GM23338 (cell line): ENCODE data around the gene MLST8. TPM values are rescaled to one million over a fixed set of nuclear protein-coding genes. Genes with fewer than 3 reads are reported as not detected.

Experiments
- ATAC-seq: fragments of 200-7000 bp; cut with Tn5 transposase; 3 replicates; pipeline ENCODE4 v1.9.1; 2020
- DNase-seq: peaks from one replicate; pipeline ENCODE4 v3.0.0-alpha.2; 2015; ENCODE audit warnings: low spot score
- H2AFZ ChIP-seq: fragments of 200-600 bp; sonication (generic); 2 replicates; pipeline ENCODE4 v1.8.0; 2016; ENCODE audit warnings: antibody characterized with exemption, mild to moderate bottlenecking, moderate library complexity
- H3F3A ChIP-seq: fragments of 200-600 bp; sonication (generic); replicated peaks from 2 replicates; pipeline ENCODE4 v1.8.0; 2017; ENCODE audit warnings: antibody characterized with exemption, mixed run types, low read depth
- H3K27ac ChIP-seq: fragments of 200-600 bp; sonication (generic); 2 replicates; pipeline ENCODE4 v1.6.1; 2016; ENCODE audit warnings: low read depth
- H3K27me3 ChIP-seq: fragments of 200-600 bp; sonication (generic); 2 replicates; pipeline ENCODE4 v1.8.0; 2016; ENCODE audit warnings: mild to moderate bottlenecking, mixed run types, moderate library complexity; ENCODE audit not compliant: insufficient read depth
- H3K36me3 ChIP-seq: fragments of 200-600 bp; sonication (generic); 2 replicates; pipeline ENCODE4 v1.8.0; 2016; ENCODE audit warnings: mild to moderate bottlenecking; ENCODE audit not compliant: insufficient read depth
- H3K4me1 ChIP-seq: fragments of 200-600 bp; sonication (generic); 2 replicates; pipeline ENCODE4 v1.8.0; 2016; ENCODE audit warnings: mild to moderate bottlenecking, moderate library complexity; ENCODE audit not compliant: insufficient read depth
- H3K4me2 ChIP-seq: fragments of 200-600 bp; sonication (generic); 2 replicates; pipeline ENCODE4 v1.7.1; 2017; ENCODE audit warnings: mixed run types
- H3K4me3 ChIP-seq: fragments of 200-600 bp; sonication (generic); 2 replicates; pipeline ENCODE4 v1.6.1; 2016; ENCODE audit warnings: mixed run types
- H3K79me2 ChIP-seq: fragments of 200-600 bp; sonication (generic); replicated peaks from 2 replicates; pipeline ENCODE4 v1.8.0; 2017; ENCODE audit warnings: mild to moderate bottlenecking; ENCODE audit not compliant: insufficient read depth
- H3K9me2 ChIP-seq: fragments of 200-600 bp; sonication (generic); 2 replicates; pipeline ENCODE4 v1.8.0; 2017; ENCODE audit not compliant: insufficient read depth
- H4K20me1 ChIP-seq: fragments of 200-600 bp; sonication (generic); replicated peaks from 2 replicates; pipeline ENCODE4 v1.8.0; 2017; ENCODE audit warnings: mild to moderate bottlenecking; ENCODE audit not compliant: insufficient read depth
- H3K27ac Mint-ChIP-seq: 2 replicates; pipeline ENCODE4 v1.8.0; 2020; ENCODE audit warnings: inconsistent platforms, mild to moderate bottlenecking, moderate library complexity, mixed read lengths
- H3K27me3 Mint-ChIP-seq: 3 replicates; pipeline ENCODE4 v1.8.0; 2022; ENCODE audit warnings: low read depth, mild to moderate bottlenecking, moderate library complexity, mixed read lengths, inconsistent platforms; ENCODE audit not compliant: insufficient read depth, poor library complexity
- H3K36me3 Mint-ChIP-seq: 3 replicates; pipeline ENCODE4 v1.8.0; 2021; ENCODE audit warnings: low read depth, mild to moderate bottlenecking, inconsistent platforms, moderate library complexity, mixed read lengths
- H3K4me1 Mint-ChIP-seq: 3 replicates; pipeline ENCODE4 v1.8.0; 2020; ENCODE audit warnings: mild to moderate bottlenecking, inconsistent platforms, mixed read lengths
- H3K4me3 Mint-ChIP-seq: 3 replicates; pipeline ENCODE4 v1.8.0; 2021; ENCODE audit warnings: moderate library complexity, mild to moderate bottlenecking, inconsistent platforms, mixed read lengths
- H3K9me3 Mint-ChIP-seq: 3 replicates; pipeline ENCODE4 v1.8.0; 2020; ENCODE audit warnings: moderate library complexity, mild to moderate bottlenecking, inconsistent platforms, mixed read lengths
- CREB1 ChIP-seq: fragments of 250-450 bp; sonication (Bioruptor Pico); IDR thresholded peaks from 2 replicates; pipeline ENCODE4 v1.5.0; 2020; ENCODE audit warnings: low read depth, mild to moderate bottlenecking, moderate library complexity
- CTCF ChIP-seq, 2 experiments: fragments of 200-600 bp in 1 of 2; sonication (generic) in 1 of 2; conservative IDR thresholded peaks; 2 replicates each; pipeline versions ENCODE4 v1.5.1 to v1.6.1; 2016 to 2017; ENCODE audit warnings: antibody characterized with exemption in 2 of 2, low read depth in 2 of 2, mild to moderate bottlenecking in 2 of 2, moderate library complexity in 1 of 2
- ETS1 ChIP-seq: IDR thresholded peaks from 2 replicates; pipeline ENCODE4 v1.6.1; 2016; ENCODE audit warnings: antibody characterized with exemption
- EZH2 ChIP-seq: fragments of 200-600 bp; sonication (generic); IDR thresholded peaks from one replicate; pipeline ENCODE4 v1.8.0; 2017; ENCODE audit warnings: antibody characterized with exemption, mild to moderate bottlenecking, low read depth; ENCODE audit not compliant: unreplicated experiment
- EZH2phosphoT487 ChIP-seq: fragments of 200-600 bp; sonication (generic); IDR thresholded peaks from one replicate; pipeline ENCODE4 v1.8.1; 2018; ENCODE audit warnings: antibody characterized with exemption; ENCODE audit not compliant: unreplicated experiment
- ZNF114 ChIP-seq: fragments of 250-450 bp; sonication (Bioruptor Pico); IDR thresholded peaks from 2 replicates; pipeline ENCODE4 v1.5.0; 2020; ENCODE audit warnings: mild to moderate bottlenecking, moderate library complexity
- ZNF331 ChIP-seq: fragments of 250-450 bp; sonication (Bioruptor Pico); IDR thresholded peaks from 2 replicates; pipeline ENCODE4 v1.5.0; 2020; ENCODE audit warnings: low read depth, mild to moderate bottlenecking, moderate library complexity
- polyA plus RNA-seq: library from polyadenylated mRNA; unstranded; fragments of >200 nt; fragmentation: Nextera tagmentation; extraction: Ambion mirVana; gene quantifications from 2 replicates; pipeline ENCODE4 v1.2.1, GENCODE V29; 2016
- total RNA-seq: library from RNA; depleted of rRNA; stranded (reverse); fragments of >200 nt; shearing (Covaris generic); gene quantifications from 2 replicates; pipeline ENCODE4 v1.2.3, GENCODE V29; 2014
- TF ChIP-seq, protein P1 (sequence below): IDR thresholded peaks from one replicate; pipeline ENCODE4 v1.6.1; 2018; ENCODE audit warnings: antibody characterized with exemption; ENCODE audit not compliant: unreplicated experiment
- TF ChIP-seq, protein P2 (sequence below): fragments of 250-450 bp; sonication (Bioruptor Pico); IDR thresholded peaks from 2 replicates; pipeline ENCODE4 v1.5.0; 2020; ENCODE audit warnings: mild to moderate bottlenecking, moderate library complexity

The MLST8 gene
- total and polyA plus RNA-seq, 2 experiments from 2014 or later: 58.8 to 138 TPM

DNA sequence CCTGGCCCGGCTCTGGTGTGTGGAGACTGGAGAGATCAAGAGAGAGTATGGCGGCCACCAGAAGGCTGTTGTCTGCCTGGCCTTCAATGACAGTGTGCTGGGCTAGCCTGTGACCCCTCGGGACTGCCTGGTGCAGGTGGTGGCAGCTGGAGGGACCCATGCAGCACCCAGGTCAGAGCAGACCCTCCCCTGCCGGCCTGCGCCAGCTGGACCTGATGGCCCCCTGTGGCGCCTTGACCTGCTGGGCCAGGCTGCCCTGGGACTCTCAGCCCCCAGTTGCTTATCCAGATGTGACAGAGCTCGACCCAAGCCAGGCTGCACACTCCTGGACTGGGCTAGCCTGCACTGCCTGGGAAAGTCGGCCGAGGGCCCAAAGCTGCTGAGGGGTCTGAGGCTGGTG, 3.5 kb downstream of the MLST8 start:
- peaks cover 15% of the 10 kb centered on the region for H3K79me2 ChIP-seq
- no peak for ATAC-seq
- H3K36me3 ChIP-seq: 0 out of 2 replicates have a peak, but pooled peaks cover 5% of the 10 kb centered on the region
- H3K9me2 ChIP-seq: no peaks in the 10 kb centered on the region
- Mint-ChIP-seq H3K27me3 (peaks cover 21% of the 10 kb centered on the region), H3K4me3 (no peak overlapping the region), H3K36me3 (peaks cover 35% of the 10 kb centered on the region), H3K27ac (no peak overlapping the region), H3K4me1 (peaks cover 31% of the 10 kb centered on the region), H3K9me3 (no peaks in the 10 kb centered on the region)
- H3K27me3 ChIP-seq: no peaks in the 10 kb centered on the region
- H3K4me1 ChIP-seq: peaks cover 14% of the 10 kb centered on the region; the same call in 1 of the 2 replicates
- peaks cover 18% of the 10 kb centered on the region for H4K20me1 ChIP-seq
- TF ChIP-seq, protein P1, sequence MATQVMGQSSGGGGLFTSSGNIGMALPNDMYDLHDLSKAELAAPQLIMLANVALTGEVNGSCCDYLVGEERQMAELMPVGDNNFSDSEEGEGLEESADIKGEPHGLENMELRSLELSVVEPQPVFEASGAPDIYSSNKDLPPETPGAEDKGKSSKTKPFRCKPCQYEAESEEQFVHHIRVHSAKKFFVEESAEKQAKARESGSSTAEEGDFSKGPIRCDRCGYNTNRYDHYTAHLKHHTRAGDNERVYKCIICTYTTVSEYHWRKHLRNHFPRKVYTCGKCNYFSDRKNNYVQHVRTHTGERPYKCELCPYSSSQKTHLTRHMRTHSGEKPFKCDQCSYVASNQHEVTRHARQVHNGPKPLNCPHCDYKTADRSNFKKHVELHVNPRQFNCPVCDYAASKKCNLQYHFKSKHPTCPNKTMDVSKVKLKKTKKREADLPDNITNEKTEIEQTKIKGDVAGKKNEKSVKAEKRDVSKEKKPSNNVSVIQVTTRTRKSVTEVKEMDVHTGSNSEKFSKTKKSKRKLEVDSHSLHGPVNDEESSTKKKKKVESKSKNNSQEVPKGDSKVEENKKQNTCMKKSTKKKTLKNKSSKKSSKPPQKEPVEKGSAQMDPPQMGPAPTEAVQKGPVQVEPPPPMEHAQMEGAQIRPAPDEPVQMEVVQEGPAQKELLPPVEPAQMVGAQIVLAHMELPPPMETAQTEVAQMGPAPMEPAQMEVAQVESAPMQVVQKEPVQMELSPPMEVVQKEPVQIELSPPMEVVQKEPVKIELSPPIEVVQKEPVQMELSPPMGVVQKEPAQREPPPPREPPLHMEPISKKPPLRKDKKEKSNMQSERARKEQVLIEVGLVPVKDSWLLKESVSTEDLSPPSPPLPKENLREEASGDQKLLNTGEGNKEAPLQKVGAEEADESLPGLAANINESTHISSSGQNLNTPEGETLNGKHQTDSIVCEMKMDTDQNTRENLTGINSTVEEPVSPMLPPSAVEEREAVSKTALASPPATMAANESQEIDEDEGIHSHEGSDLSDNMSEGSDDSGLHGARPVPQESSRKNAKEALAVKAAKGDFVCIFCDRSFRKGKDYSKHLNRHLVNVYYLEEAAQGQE: no peak
- no peak for TF ChIP-seq CREB1 (CRISPR knock-in tag)
- TF ChIP-seq, protein P2, sequence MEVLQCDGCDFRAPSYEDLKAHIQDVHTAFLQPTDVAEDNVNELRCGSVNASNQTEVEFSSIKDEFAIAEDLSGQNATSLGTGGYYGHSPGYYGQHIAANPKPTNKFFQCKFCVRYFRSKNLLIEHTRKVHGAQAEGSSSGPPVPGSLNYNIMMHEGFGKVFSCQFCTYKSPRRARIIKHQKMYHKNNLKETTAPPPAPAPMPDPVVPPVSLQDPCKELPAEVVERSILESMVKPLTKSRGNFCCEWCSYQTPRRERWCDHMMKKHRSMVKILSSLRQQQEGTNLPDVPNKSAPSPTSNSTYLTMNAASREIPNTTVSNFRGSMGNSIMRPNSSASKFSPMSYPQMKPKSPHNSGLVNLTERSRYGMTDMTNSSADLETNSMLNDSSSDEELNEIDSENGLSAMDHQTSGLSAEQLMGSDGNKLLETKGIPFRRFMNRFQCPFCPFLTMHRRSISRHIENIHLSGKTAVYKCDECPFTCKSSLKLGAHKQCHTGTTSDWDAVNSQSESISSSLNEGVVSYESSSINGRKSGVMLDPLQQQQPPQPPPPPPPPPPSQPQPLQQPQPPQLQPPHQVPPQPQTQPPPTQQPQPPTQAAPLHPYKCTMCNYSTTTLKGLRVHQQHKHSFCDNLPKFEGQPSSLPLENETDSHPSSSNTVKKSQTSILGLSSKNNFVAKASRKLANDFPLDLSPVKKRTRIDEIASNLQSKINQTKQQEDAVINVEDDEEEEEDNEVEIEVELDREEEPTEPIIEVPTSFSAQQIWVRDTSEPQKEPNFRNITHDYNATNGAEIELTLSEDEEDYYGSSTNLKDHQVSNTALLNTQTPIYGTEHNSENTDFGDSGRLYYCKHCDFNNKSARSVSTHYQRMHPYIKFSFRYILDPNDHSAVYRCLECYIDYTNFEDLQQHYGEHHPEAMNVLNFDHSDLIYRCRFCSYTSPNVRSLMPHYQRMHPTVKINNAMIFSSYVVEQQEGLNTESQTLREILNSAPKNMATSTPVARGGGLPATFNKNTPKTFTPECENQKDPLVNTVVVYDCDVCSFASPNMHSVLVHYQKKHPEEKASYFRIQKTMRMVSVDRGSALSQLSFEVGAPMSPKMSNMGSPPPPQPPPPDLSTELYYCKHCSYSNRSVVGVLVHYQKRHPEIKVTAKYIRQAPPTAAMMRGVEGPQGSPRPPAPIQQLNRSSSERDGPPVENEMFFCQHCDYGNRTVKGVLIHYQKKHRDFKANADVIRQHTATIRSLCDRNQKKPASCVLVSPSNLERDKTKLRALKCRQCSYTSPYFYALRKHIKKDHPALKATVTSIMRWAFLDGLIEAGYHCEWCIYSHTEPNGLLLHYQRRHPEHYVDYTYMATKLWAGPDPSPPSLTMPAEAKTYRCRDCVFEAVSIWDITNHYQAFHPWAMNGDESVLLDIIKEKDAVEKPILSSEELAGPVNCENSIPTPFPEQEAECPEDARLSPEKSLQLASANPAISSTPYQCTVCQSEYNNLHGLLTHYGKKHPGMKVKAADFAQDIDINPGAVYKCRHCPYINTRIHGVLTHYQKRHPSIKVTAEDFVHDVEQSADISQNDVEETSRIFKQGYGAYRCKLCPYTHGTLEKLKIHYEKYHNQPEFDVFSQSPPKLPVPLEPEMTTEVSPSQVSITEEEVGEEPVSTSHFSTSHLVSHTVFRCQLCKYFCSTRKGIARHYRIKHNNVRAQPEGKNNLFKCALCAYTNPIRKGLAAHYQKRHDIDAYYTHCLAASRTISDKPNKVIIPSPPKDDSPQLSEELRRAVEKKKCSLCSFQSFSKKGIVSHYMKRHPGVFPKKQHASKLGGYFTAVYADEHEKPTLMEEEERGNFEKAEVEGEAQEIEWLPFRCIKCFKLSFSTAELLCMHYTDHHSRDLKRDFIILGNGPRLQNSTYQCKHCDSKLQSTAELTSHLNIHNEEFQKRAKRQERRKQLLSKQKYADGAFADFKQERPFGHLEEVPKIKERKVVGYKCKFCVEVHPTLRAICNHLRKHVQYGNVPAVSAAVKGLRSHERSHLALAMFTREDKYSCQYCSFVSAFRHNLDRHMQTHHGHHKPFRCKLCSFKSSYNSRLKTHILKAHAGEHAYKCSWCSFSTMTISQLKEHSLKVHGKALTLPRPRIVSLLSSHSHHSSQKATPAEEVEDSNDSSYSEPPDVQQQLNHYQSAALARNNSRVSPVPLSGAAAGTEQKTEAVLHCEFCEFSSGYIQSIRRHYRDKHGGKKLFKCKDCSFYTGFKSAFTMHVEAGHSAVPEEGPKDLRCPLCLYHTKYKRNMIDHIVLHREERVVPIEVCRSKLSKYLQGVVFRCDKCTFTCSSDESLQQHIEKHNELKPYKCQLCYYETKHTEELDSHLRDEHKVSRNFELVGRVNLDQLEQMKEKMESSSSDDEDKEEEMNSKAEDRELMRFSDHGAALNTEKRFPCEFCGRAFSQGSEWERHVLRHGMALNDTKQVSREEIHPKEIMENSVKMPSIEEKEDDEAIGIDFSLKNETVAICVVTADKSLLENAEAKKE (CRISPR knock-in tag): no peak
- TF ChIP-seq ZNF114 (CRISPR knock-in tag): no peak
- no peak for TF ChIP-seq CTCF (conservative IDR thresholded peaks at IDR 0.05; ENCODE audit: low read depth in 2 of 2)
- no peak for TF ChIP-seq EZH2phosphoT487
- no peak for TF ChIP-seq EZH2
- no peak for TF ChIP-seq ETS1
- no peak for TF ChIP-seq ZNF331 (CRISPR knock-in tag)
- no peak overlapping the region for H2AFZ ChIP-seq
- peaks cover 29% of the 10 kb centered on the region; the same call in 1 of the 2 replicates for H3F3A ChIP-seq
- DNase-seq: no peak
- no peak overlapping the region for H3K4me3 ChIP-seq
- no peak overlapping the region for H3K4me2 ChIP-seq
- no peak overlapping the region for H3K27ac ChIP-seq
